Activated CD8-positive, alpha-beta memory T cell treated with anti-CD3 and anti-CD28 coated beads for 48 hours (primary cell): ENCODE measurements around the gene EIF4G3.
"Not testable (repeated sequence)": the region's sequence is repeated elsewhere in the genome, so short reads cannot be mapped to it uniquely, and the experiment has no call there.

Experiments used
- DNase-seq, 3 experiments: peaks; one replicate each; pipeline ENCODE4 v3.0.0-alpha.2; 2020; ENCODE audit warnings: low read depth in 2 of 3, low spot score in 2 of 3

The EIF4G3 gene

DNA sequence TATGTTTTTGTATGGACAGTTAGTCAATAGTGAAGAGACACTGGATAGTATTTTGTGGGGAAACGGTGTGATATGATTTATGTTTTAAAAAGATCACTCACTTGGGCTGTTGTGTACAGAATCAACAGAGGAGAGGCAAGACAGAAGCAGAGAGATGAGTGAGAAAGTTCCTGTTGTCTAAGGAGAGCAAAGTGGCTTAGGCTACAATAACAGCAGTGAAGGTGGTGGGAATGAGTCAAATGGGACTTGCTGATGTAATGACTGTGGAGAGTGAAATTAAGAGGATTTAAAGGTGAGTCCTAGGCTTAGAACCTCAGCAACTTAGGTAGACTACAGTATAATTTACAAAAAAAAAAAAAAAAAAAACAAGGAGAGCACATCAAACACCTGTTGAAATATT lies 220.4 kb downstream of the EIF4G3 start:
- DNase-seq, result no peak

DNA sequence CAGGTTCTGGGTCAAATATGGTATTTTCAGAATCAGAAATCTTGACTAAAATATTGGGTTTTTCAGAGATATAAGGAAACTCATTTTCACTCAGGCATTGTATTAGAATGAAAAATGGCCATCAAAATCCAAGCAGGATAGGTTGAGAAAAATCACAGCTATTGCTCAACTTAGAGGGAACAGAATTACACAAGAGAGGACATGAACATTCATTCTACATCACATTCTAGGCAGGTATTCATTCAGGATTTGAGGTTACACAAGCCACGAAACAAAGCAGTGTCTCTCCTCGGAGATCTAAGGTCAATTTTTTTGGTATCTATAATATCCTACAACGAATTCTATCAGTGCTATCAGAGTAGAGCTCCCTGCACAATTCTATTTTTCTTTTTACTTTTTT lies 226.0 kb downstream of the EIF4G3 start:
- no peak for DNase-seq

DNA sequence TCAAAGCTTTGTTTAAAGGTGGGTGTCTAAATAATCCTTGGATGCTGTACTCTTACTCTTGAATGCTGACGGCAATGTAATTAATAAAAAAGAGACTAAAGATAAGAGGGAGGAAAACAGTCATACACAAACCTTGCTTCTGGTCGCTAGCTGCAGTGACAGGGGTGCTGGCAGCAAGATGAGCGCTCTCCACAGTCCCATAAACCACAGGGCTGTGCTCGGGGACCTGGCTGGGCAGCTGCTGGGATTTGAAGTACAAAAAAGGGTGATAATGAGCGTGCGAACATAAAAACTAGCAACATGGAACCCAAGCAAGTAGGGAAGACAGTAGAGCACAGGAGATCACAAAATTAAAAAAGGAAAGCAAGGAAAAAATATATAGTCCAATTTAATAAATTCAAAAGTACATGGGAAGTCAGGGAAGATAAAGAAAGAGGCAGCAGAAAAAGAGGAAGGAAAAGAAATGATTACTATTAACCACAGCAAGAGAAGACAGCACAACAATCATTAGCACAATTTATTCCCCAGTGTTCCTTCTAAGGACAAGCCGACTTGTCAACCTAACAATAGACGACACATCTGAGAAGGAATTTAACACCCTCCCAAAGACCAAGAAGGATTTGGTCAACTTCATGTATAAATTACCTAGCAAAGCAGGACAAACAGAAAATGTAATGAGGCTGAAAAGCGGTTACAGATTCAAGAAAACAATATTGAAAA lies 226.7 kb downstream of the EIF4G3 start:
- DNase-seq, result no peak

DNA sequence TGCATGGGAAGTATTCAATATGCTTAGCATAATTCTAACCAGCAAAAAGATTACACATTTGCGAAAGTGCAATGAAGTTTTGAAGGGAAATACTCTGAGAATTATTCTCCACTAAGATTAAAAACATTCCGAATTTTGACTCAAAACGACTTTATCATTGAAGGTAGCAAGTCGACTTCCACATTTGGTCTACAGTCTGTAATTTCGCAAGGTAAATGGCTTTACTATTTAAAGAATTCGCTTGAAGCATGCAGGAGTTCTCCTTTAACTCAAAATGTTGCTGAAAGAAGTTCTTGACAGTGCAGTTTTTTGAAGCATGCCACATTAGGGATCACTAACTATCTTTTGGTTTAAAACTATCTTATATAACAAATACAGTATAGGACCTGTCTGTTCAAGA lies 228.6 kb downstream of the EIF4G3 start:
- DNase-seq, result no peak

DNA sequence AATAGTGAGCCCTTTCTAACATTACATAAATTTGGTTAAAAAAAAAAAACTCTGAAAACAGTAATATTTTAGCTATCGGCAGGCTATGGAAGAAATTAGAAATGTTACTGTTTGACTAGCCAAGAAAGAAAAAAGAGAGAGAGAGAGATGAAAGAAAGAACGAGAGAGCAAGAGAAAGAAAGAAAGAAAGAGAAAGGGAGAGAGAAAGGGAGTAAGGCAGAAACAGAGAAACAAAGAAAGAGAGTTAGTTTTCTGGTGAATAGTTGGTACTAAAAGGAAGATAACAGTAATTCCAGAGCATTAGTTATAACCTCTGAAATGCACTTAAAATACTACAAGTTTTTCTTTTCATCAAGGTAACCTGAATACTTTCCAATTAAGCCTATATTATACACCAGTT lies 229.3 kb downstream of the EIF4G3 start:
- DNase-seq, result no peak

DNA sequence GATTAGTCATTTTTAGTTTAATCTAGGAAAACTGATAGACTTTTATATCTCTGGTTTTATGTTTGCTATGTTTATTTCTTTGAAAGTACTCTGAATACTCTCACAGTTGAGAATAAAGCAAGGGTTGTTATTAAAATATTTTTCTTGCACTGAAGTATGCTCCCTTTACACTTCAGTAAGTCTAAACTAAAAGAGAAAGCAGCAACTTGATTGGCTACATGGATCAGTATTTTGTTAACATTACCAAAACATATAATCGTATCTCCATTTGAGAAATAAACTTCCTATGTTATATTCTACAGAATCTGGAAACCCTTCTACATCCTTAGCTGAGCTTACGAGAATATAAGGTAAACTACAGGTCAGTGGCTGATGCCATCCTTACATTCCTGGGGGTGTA lies 240.1 kb downstream of the EIF4G3 start:
- no peak for DNase-seq

DNA sequence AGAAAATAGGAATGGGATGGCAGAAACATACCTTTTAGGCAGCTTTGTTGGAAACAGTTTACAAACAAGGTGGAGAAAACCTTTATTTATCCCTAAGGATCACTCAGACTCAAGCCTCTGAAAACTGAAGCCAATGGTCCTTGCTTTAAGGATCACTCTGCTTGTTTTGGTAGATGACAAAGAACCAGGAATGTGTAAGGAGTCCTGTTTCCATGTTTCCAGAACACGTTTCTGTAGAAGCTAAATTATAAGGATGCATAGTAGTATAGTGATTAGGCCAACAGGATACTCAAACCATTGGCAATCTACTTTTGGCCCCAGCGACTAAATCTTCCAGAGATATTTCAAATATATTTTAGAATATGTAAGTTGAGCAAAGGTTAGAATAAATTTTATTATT lies 240.5 kb downstream of the EIF4G3 start:
- no peak for DNase-seq

DNA sequence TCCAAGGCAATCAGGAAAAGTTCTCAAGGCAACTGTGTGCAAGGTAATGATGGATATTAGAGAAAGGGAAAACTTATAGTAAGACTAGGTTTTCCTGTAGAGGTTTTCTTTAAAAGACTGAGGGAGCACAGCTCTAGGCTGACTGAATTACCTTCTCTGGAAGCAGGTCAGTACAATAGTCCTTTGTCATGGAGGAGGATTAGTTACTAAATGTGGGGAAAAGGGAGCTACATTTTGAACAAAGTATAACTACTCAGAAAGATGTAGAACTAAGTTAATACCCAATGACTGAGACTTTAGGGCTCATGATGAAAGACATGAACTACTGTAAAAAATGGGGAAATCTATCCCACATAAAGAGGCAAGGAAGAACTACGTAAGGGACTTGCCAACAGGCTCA lies 241.0 kb downstream of the EIF4G3 start:
- DNase-seq, result no peak

DNA sequence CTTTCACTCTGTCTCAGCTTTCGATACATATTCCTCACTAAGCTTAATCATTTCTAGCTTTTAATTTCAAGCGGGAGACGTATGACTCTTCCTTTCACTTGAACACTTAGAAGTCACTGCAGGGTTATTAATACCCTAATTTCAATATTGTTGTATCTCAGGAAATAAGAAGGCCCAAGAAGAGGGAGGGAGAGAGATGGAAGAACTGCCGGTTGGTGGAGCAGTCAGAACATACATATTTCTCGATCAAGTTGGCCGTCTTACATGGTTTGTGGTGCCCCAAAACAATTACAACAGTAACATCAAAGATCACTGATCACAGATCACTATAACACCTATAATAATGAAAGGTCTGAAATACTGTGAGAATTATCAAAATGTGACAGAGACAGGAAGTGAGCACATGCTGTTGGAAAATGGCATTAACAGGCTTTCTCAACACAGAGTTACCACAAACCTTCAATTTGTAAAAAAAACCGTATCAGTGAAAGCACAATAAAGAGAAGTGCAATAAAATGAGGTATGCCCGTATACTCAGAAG lies 244.2 kb downstream of the EIF4G3 start:
- no peak for DNase-seq

DNA sequence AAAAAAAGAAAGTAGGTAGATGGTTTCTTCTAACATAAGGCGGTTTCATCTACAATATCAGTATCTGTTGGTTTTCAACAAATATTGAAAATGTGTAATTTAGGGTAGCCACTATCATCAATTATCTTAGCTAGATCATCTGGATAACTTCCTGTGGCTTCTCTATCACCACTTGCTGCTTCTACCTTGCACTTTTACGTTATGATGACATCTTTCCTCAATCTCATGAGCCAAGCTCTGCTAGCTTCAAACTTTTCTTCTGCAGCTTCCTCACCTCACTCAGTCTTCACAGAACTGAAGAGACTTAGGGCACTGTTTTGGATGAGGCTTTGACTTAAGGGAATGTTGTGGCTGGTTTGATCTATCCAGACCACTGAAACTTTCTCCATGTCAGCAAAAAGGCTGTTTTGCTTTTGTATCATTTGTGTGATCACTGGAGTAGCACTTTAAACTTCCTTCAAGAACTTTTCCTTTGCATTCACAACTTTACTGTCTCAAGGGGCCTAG lies 244.7 kb downstream of the EIF4G3 start:
- DNase-seq, result no peak

DNA sequence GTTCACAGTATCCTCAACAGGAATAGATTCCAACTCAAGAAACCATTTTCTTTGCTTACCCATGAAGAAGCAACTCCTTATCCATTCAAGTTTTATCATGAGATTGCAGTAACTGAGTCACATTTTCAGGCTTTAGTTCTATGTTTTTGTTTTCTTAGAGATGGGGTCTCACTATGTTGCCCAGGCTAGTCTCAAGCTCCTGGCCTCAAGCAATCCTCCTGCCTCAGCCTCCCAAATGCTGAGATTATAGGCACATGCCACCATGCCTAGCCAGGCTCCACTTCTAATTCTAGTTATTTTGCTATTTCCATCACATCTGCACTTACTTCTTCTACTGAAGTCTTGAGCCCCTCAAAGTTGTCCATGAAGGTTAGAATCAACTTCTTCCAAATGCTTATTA lies 246.3 kb downstream of the EIF4G3 start:
- no peak for DNase-seq

DNA sequence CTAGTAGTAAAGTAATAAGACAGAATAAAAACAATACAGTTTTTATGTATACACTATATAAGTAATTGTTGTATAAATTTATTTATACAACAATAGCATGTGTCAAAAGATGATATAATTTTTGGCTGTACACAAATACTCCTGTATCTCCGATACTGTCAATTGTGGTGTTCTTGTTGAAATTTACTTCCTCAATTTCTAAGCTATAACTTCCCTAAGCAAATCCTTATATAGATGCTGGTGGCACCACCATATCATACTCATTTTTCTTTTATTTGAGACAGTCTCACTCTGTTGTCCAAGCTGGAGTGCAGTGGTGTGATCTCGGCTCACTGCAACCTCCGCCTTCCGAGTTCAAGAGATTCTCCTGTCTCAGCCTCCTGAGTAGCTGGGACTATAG lies 248.6 kb downstream of the EIF4G3 start:
- DNase-seq, result no peak

DNA sequence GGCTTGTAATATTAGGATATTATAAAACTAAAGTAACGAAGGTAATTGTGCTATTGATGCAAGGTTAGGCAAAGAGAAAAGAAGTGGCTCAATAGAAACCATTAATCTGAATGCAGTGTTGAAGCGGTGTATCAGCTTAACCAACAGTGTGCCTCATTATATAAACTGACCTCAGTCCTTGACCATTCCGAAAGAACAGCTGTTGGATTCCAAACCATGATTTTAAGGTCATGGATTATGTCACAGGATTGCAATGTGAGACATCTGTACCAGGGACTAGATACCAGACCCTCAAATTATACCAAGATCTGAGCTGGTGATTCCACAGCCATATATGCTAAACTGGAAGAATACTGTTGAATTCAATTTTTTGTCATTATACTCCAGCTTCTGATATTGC lies 255.4 kb downstream of the EIF4G3 start:
- no peak for DNase-seq

DNA sequence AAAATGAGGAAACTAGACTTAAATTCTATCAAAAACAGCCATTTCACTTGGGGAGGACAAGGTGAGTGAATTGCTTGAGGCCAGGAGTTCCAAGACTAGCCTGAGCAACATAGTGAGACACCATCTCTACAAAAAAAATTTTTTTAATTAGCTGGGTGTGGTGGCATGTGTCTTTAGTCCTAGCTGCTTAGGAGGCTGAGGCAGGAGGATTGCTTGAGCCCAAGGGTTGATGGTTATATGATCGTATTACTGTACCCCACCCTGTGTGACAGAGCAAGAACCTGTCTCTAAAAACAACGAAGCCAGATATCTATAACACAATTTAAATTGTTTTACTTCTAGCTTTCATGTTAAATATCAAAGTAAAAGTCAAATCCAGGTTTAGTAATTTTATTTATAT lies 263.5 kb downstream of the EIF4G3 start:
- DNase-seq, result no peak

DNA sequence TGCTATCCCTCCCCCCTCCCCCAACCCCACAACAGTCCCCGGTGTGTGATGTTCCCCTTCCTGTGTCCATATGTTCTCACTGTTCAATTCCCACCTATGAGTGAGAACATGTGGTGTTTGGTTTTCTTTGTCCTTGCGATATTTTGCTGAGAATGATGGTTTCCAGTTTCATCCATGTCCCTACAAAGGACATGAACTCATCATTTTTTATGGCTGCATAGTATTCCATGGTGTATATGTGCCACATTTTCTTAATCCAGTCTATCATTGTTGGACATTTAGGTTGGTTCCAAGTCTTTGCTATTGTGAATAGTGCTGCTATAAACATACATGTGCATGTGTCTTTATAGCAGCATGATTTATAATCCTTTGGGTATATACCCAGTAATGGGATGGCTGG lies 269.2 kb downstream of the EIF4G3 start:
- DNase-seq, result not testable (repeated sequence)

DNA sequence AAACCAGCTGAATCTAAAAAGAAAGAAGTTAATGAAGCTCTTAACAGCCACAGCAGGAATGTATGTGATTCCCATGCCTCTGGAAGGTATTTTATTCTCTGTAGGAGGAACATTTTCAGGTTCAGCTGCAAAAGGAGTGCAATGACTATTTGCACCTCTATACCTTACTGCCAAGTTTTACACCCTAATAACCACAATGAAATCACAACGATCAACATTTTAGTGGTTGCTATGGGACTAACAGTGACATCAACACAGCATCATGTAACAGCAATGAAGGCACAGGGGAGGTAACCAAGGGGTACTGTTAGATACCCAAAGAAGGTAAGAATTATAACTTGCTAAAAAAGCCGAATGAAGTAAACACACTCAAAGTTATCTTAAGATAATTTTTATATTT lies 273.3 kb downstream of the EIF4G3 start:
- no peak for DNase-seq

DNA sequence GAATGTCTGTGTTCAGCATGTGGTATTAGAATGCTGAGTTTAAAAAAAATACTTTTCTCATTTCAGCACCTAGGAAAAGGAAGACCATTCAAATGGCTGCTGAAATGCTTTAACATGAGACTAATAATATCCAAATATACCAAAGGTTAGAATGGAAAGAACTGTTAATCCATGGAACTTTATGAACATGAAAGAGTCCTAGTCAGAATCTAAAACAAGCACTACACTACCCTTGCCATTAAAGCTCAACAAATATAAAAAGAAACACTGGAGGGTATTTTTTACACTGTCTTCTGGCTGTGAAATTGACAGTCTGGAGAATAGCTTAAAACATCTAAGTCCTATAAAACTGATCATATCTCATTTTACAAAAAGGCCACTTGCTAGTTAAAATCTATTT lies 276.6 kb downstream of the EIF4G3 start:
- no peak for DNase-seq

DNA sequence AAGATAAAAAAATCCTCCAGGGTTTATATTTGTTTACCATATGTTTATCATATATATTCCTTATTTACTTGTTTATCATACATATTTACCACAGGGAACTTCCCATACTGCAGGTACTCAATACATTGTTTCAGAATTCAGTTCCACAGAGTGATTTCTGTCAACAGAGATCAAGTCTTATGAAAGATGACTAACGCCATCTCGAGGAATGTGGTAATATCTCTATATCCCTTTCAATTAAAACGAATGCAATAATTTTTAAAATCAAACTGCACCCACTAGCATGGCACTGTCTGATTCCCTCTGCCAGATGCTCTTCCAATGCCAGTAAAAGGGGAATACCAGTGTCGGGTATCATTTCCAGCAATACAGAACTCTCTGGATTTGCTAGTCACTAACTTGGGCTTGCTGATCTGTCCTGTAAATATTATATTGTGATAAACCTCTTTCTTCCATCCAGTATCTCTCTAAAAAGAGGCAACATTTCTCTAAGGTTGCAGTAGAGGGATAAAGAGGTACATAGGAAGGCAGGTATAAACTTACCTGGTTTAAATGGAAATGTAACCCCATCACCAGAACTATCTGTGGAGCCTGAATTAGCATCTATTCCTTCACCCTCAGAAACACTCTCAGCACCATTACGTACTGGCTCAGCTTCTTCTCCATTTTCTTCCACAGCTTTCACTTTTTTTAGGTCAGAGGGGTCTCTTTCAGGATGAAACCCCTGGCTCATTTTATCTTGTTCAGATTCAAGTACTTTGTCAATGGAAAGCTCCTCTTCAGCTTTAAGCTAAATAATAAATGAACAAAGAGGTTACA lies 277.3 kb downstream of the EIF4G3 start:
- no peak for DNase-seq

DNA sequence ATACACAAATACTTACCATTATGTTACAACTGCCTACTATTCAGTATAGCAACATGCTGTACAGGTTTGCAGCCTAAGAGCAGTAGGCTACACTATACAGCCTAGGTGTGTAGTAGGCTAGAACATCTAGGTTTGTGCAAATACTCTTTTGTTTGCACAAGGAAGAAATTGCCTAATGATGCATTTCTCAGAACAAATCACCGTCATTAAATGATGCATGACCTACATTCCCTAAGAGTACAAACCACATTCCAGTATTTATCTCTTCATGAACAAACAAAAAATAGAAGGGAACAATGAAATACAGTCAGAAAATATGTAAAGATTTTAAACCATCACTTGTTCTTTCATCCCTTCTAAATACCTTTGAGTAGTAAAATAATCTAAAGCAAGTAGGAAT lies 279.9 kb downstream of the EIF4G3 start:
- DNase-seq, result no peak

DNA sequence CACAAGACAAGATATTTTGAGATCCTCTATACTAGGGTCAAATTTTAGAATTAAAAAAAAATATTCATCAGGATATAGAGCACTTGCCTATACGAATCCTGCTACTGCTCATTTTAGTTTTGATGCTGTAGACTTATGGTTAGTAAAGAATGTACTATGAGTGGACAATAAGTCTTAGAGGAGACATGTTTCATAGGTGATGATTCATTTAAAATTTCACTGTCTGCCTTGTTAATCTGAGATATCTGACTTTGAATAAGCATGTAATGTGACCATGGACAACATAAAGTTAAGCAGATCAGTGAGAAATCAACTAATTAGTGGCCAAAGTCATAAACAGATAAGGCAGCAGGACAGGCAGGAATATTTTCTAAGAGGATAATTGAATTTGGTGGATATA lies 282.8 kb downstream of the EIF4G3 start:
- DNase-seq, result no peak

DNA sequence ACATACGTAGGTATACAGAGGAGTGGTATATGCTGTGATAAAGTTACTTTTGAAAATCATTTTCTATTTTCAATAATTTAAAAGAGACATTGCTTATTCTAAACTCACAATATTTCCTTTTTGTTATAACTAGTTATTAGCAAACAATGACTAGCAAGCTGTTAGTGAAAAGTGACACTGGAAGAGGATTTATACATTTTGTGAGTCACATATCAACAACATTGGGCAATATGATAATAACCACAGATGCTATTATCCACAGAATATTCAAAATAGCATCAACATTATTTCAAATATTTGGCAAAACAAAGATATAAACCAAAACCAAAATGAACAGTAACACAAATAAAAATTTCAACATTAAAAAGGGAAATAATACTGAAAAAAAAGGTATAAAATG lies 285.6 kb downstream of the EIF4G3 start:
- no peak for DNase-seq

DNA sequence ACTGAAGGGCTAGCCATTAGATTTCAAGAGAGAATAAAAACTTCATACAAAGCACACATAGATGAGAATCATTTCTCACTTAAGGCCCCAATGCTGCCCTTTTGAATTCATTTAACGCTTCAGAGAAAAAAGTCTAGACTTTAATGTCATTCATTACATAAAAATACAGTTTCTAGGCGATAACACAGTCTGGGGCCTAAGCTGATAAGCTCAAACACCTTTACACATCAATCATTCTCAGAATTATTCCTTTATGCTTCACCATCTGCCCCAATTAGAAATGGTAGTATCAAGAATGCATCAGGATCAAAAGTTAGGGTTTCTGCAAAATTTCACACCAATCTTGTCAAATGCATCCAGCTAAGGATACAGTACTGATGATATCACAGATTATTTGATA lies 289.5 kb downstream of the EIF4G3 start:
- DNase-seq, result no peak
